Tibial nerve (tissue), 3 donors: ENCODE results near the gene OR10A2.

Source experiments
- CTCF ChIP-seq, 5 experiments: fragments of 200-600 bp in 3 of 5; fragments of 450-650 bp in 2 of 5; sonication (generic) in 3 of 5; IDR thresholded peaks; one replicate each; pipeline ENCODE4 v1.5.1; 2016 to 2019; ENCODE audit warnings: antibody characterized with exemption in 5 of 5, mild to moderate bottlenecking in 3 of 5, moderate library complexity in 2 of 5
- POLR2A ChIP-seq, 2 donors: fragments of 450-650 bp; IDR thresholded peaks; one replicate each; pipeline ENCODE4 v1.6.1; 2017; ENCODE audit warnings: antibody characterized with exemption in 2 of 2, mild to moderate bottlenecking in 2 of 2, moderate library complexity in 2 of 2

GRCh38 chr11:6895010-6895409, 32.2 kb downstream of the OR10A2 start:
- TF ChIP-seq CTCF (IDR thresholded peaks at IDR 0.05) (no peak), POLR2A (IDR thresholded peaks at IDR 0.05) (no peak)
